Measurements from ENCODE around the gene RGS5. TPM values are rescaled to one million over a fixed set of nuclear protein-coding genes. Genes with fewer than 3 reads are reported as not detected.

Gene RGS5
- total and polyA plus RNA-seq, 2 experiments from 2014 or later, result 23.4 to 48.3 TPM

GRCh38 chr1:163163881-163164582 is 38.7 kb downstream of the RGS5 start:
- DNase-seq (ENCODE audit: low spot score) (no peak), ATAC-seq (no peak)
- H3K9me3 Mint-ChIP-seq, result peaks cover 1% of the 10 kb centered on the region; the same call in 2 of the 3 replicates

More at GRCh38 chr1:163163881-163164582, 38.7 kb downstream of the RGS5 start:
- Histone ChIP-seq H4K20me1 (replicated peaks; ENCODE audit: insufficient read depth) (no peaks in the 10 kb centered on the region), H3K4me3 (no peak overlapping the region), H3K79me2 (replicated peaks; ENCODE audit: insufficient read depth) (no peaks in the 10 kb centered on the region), H3K9me2 (ENCODE audit: insufficient read depth) (no peaks in the 10 kb centered on the region), H2AFZ (no peak overlapping the region), H3K27ac (ENCODE audit: low read depth) (no peak overlapping the region), H3F3A (replicated peaks; ENCODE audit: low read depth) (no peaks in the 10 kb centered on the region), H3K36me3 (ENCODE audit: insufficient read depth) (no peaks in the 10 kb centered on the region), H3K4me1 (ENCODE audit: insufficient read depth) (peaks cover 20% of the 10 kb centered on the region), H3K27me3 (ENCODE audit: insufficient read depth) (no peaks in the 10 kb centered on the region), H3K4me2 (no peak overlapping the region)
- no peak for TF ChIP-seq ZNF114 (CRISPR knock-in tag; IDR thresholded peaks at IDR 0.05)
- TF ChIP-seq ETS1 (IDR thresholded peaks at IDR 0.05), result no peak
- TF ChIP-seq, protein P1, sequence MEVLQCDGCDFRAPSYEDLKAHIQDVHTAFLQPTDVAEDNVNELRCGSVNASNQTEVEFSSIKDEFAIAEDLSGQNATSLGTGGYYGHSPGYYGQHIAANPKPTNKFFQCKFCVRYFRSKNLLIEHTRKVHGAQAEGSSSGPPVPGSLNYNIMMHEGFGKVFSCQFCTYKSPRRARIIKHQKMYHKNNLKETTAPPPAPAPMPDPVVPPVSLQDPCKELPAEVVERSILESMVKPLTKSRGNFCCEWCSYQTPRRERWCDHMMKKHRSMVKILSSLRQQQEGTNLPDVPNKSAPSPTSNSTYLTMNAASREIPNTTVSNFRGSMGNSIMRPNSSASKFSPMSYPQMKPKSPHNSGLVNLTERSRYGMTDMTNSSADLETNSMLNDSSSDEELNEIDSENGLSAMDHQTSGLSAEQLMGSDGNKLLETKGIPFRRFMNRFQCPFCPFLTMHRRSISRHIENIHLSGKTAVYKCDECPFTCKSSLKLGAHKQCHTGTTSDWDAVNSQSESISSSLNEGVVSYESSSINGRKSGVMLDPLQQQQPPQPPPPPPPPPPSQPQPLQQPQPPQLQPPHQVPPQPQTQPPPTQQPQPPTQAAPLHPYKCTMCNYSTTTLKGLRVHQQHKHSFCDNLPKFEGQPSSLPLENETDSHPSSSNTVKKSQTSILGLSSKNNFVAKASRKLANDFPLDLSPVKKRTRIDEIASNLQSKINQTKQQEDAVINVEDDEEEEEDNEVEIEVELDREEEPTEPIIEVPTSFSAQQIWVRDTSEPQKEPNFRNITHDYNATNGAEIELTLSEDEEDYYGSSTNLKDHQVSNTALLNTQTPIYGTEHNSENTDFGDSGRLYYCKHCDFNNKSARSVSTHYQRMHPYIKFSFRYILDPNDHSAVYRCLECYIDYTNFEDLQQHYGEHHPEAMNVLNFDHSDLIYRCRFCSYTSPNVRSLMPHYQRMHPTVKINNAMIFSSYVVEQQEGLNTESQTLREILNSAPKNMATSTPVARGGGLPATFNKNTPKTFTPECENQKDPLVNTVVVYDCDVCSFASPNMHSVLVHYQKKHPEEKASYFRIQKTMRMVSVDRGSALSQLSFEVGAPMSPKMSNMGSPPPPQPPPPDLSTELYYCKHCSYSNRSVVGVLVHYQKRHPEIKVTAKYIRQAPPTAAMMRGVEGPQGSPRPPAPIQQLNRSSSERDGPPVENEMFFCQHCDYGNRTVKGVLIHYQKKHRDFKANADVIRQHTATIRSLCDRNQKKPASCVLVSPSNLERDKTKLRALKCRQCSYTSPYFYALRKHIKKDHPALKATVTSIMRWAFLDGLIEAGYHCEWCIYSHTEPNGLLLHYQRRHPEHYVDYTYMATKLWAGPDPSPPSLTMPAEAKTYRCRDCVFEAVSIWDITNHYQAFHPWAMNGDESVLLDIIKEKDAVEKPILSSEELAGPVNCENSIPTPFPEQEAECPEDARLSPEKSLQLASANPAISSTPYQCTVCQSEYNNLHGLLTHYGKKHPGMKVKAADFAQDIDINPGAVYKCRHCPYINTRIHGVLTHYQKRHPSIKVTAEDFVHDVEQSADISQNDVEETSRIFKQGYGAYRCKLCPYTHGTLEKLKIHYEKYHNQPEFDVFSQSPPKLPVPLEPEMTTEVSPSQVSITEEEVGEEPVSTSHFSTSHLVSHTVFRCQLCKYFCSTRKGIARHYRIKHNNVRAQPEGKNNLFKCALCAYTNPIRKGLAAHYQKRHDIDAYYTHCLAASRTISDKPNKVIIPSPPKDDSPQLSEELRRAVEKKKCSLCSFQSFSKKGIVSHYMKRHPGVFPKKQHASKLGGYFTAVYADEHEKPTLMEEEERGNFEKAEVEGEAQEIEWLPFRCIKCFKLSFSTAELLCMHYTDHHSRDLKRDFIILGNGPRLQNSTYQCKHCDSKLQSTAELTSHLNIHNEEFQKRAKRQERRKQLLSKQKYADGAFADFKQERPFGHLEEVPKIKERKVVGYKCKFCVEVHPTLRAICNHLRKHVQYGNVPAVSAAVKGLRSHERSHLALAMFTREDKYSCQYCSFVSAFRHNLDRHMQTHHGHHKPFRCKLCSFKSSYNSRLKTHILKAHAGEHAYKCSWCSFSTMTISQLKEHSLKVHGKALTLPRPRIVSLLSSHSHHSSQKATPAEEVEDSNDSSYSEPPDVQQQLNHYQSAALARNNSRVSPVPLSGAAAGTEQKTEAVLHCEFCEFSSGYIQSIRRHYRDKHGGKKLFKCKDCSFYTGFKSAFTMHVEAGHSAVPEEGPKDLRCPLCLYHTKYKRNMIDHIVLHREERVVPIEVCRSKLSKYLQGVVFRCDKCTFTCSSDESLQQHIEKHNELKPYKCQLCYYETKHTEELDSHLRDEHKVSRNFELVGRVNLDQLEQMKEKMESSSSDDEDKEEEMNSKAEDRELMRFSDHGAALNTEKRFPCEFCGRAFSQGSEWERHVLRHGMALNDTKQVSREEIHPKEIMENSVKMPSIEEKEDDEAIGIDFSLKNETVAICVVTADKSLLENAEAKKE (CRISPR knock-in tag; IDR thresholded peaks at IDR 0.05), result no peak
- no peak for TF ChIP-seq NANOG (IDR thresholded peaks at IDR 0.05; ENCODE audit: borderline replicate concordance)
- TF ChIP-seq, protein P2, sequence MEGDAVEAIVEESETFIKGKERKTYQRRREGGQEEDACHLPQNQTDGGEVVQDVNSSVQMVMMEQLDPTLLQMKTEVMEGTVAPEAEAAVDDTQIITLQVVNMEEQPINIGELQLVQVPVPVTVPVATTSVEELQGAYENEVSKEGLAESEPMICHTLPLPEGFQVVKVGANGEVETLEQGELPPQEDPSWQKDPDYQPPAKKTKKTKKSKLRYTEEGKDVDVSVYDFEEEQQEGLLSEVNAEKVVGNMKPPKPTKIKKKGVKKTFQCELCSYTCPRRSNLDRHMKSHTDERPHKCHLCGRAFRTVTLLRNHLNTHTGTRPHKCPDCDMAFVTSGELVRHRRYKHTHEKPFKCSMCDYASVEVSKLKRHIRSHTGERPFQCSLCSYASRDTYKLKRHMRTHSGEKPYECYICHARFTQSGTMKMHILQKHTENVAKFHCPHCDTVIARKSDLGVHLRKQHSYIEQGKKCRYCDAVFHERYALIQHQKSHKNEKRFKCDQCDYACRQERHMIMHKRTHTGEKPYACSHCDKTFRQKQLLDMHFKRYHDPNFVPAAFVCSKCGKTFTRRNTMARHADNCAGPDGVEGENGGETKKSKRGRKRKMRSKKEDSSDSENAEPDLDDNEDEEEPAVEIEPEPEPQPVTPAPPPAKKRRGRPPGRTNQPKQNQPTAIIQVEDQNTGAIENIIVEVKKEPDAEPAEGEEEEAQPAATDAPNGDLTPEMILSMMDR (conservative IDR thresholded peaks at IDR 0.05; ENCODE audit: low read depth in 2 of 2), result no peak
- TF ChIP-seq EZH2phosphoT487 (IDR thresholded peaks at IDR 0.05; ENCODE audit: unreplicated experiment), result no peak
- TF ChIP-seq ZNF331 (CRISPR knock-in tag; IDR thresholded peaks at IDR 0.05; ENCODE audit: low read depth), result no peak
- TF ChIP-seq CREB1 (CRISPR knock-in tag; IDR thresholded peaks at IDR 0.05; ENCODE audit: low read depth), result no peak
- no peak for TF ChIP-seq STAT1 (IDR thresholded peaks at IDR 0.05; ENCODE audit: unreplicated experiment)
- TF ChIP-seq JUNB (IDR thresholded peaks at IDR 0.05; ENCODE audit: unreplicated experiment), result no peak
- Mint-ChIP-seq H3K4me3 (no peak overlapping the region), H3K27ac (no peak overlapping the region), H3K4me1 (peaks cover 23% of the 10 kb centered on the region), H3K36me3 (ENCODE audit: low read depth) (peaks cover 10% of the 10 kb centered on the region), H3K27me3 (ENCODE audit: insufficient read depth, low read depth, poor library complexity) (no peaks in the 10 kb centered on the region)
